HepG2 (cell line): Measurements from ENCODE around the gene SYCE1L. TPM values are rescaled to one million over a fixed set of nuclear protein-coding genes. Genes with fewer than 3 reads are reported as not detected.

Source experiments
- EHMT2 ChIP-seq: fragments of 200-600 bp; sonication (generic); IDR thresholded peaks from 2 replicates; pipeline ENCODE4 v1.7.0; 2017; ENCODE audit warnings: antibody characterized with exemption, low read depth, low read length, borderline replicate concordance
- EZH2 ChIP-seq: conservative IDR thresholded peaks from 2 replicates; pipeline ENCODE4 v1.6.1; 2012; ENCODE audit warnings: mild to moderate bottlenecking, low read depth, low read length, moderate library complexity
- HNRNPUL1 ChIP-seq: fragments of 200-400 bp; formaldehyde crosslinking; IDR thresholded peaks from 2 replicates; pipeline ENCODE4 v1.6.1; 2017; ENCODE audit warnings: low read depth, mild to moderate bottlenecking, low read length, moderate library complexity
- KDM6A ChIP-seq: IDR thresholded peaks from 2 replicates; pipeline ENCODE4 v1.6.1; 2016; ENCODE audit warnings: low read depth
- MAFG ChIP-seq: sonication (generic); formaldehyde crosslinking; IDR thresholded peaks from 2 replicates; pipeline ENCODE4 v1.5.1; 2020; ENCODE audit warnings: mild to moderate bottlenecking, missing genetic modification reagents
- MEIS1 ChIP-seq: sonication (generic); formaldehyde crosslinking; IDR thresholded peaks from 2 replicates; pipeline ENCODE4 v1.9.0; 2021; ENCODE audit warnings: mild to moderate bottlenecking, missing genetic modification reagents, moderate library complexity, borderline replicate concordance
- PRPF4 ChIP-seq: fragments of 200-400 bp; formaldehyde crosslinking; IDR thresholded peaks from 2 replicates; pipeline ENCODE4 v1.6.1; 2016; ENCODE audit warnings: low read length, low read depth; ENCODE audit not compliant: poor library complexity, severe bottlenecking
- RAD51 ChIP-seq: fragments of 450-650 bp; IDR thresholded peaks from 2 replicates; pipeline ENCODE4 v1.6.1; 2016; ENCODE audit warnings: borderline replicate concordance
- RBM39 ChIP-seq: fragments of 200-400 bp; formaldehyde crosslinking; IDR thresholded peaks from one replicate; pipeline ENCODE4 v1.6.1; 2018; ENCODE audit warnings: antibody characterized with exemption, mild to moderate bottlenecking, low read depth, low read length; ENCODE audit not compliant: poor library complexity, severe bottlenecking
- ZNF510 ChIP-seq: sonication (generic); formaldehyde crosslinking; IDR thresholded peaks from 2 replicates; pipeline ENCODE4 v1.4.0; 2020; ENCODE audit warnings: low read depth, mild to moderate bottlenecking, missing genetic modification reagents
- ZNF850 ChIP-seq: sonication (generic); formaldehyde crosslinking; conservative IDR thresholded peaks from 2 replicates; pipeline ENCODE4 v1.9.0; 2021; ENCODE audit warnings: mild to moderate bottlenecking, missing genetic modification reagents
- polyA plus RNA-seq, 8 experiments: library from polyadenylated mRNA; depleted of rRNA in 3 of 8; stranded (reverse) in 7 of 8; unstranded in 1 of 8; fragments of >200 nt; fragmentation: Illumina TruSeq in 4 of 8; extraction: Trizol in 4 of 8; gene quantifications; 2 replicates each; pipeline versions ENCODE4 v1.2.1 to v1.2.3, GENCODE V29; 2011 to 2016; ENCODE audit warnings: low read depth in 4 of 8, missing spikeins in 1 of 8, mixed read lengths in 1 of 8; ENCODE audit not compliant: insufficient read depth in 1 of 8
- total RNA-seq, 5 experiments: library from RNA; depleted of rRNA; stranded (reverse); fragments of >200 nt; fragmentation: Illumina TruSeq; extraction: Trizol; gene quantifications; 2 replicates each; pipeline ENCODE4 v1.2.3, GENCODE V29; 2016; ENCODE audit warnings: low read depth in 1 of 5
- TF ChIP-seq, protein P1 (sequence below): sonication (generic); formaldehyde crosslinking; IDR thresholded peaks from 2 replicates; pipeline ENCODE4 v1.8.0; 2022; ENCODE audit warnings: mild to moderate bottlenecking, missing genetic modification reagents; ENCODE audit not compliant: insufficient replicate concordance
- TF ChIP-seq, protein P2 (sequence below): sonication (generic); formaldehyde crosslinking; IDR thresholded peaks from 2 replicates; pipeline ENCODE4 v1.8.0; 2022; ENCODE audit warnings: missing genetic modification reagents, mild to moderate bottlenecking, moderate library complexity, borderline replicate concordance
- TF ChIP-seq, protein P3 (sequence below), 2 experiments: sonication (generic) in 1 of 2; formaldehyde crosslinking in 1 of 2; IDR thresholded peaks; 2 replicates each; pipeline versions ENCODE4 v1.4.0 to v1.6.1; 2016 to 2020; ENCODE audit warnings: borderline replicate concordance in 1 of 2, low read depth in 1 of 2, mild to moderate bottlenecking in 1 of 2, missing genetic modification reagents in 1 of 2
- TF ChIP-seq, protein P4 (sequence below): sonication (generic); formaldehyde crosslinking; IDR thresholded peaks from 2 replicates; pipeline ENCODE4 v1.4.0; 2020; ENCODE audit warnings: missing genetic modification reagents
- TF ChIP-seq, protein P5 (sequence below): sonication (generic); formaldehyde crosslinking; conservative IDR thresholded peaks from 2 replicates; pipeline ENCODE4 v1.8.0; 2022; ENCODE audit warnings: mild to moderate bottlenecking, moderate library complexity, missing genetic modification reagents

SYCE1L gene
- total and polyA plus RNA-seq, 2 of the 13 experiments (the other 11 are each of a cell fraction or from before 2014, with no cell fraction given) = 0.22 TPM; not detected in 1

DNA sequence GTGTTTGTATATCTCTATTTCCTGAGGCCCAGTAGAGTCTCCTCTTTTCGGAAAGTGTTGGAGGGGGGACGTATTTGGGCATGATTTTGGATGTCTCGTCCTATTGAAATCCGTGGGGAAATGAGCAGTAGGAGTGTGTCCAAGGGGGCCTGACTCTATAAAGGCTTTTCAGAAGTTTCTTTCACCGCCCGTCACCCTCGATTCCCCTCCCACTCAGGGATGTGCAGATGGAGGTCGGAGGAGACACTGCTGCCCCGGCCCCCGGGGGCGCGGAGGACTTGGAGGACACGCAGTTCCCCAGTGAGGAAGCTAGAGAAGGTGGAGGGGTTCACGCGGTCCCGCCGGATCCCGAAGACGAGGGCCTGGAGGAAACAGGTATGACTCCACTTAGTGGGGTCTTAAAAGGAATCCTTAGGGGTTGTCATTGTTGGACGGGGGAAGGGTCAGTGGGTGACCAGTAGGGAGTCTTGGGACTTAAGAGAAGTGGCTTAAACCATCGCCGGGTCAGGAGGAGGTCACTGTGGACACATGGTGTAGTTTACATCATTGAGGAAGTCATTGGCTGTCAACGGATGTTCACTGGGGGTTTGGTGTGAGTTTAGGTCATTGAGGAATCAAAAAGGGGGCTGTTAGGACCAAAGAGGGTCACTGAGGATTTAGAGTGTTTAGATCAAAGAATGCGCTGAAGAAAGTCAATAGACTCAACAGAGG lies 7.8 kb upstream of the SYCE1L start (continued):
- no peak for TF ChIP-seq ZNF510 (CRISPR knock-in tag)
- TF ChIP-seq, protein P1, sequence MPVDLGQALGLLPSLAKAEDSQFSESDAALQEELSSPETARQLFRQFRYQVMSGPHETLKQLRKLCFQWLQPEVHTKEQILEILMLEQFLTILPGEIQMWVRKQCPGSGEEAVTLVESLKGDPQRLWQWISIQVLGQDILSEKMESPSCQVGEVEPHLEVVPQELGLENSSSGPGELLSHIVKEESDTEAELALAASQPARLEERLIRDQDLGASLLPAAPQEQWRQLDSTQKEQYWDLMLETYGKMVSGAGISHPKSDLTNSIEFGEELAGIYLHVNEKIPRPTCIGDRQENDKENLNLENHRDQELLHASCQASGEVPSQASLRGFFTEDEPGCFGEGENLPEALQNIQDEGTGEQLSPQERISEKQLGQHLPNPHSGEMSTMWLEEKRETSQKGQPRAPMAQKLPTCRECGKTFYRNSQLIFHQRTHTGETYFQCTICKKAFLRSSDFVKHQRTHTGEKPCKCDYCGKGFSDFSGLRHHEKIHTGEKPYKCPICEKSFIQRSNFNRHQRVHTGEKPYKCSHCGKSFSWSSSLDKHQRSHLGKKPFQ = no peak
- TF ChIP-seq MEIS1 (CRISPR knock-in tag) = no peak
- TF ChIP-seq EHMT2 = peak; percentile 6; the same call in 1 of the 2 replicates
- no peak for TF ChIP-seq RAD51
- TF ChIP-seq EZH2 = no peak
- no peak for TF ChIP-seq RBM39
- no peak for TF ChIP-seq ZNF850
- TF ChIP-seq, protein P2, sequence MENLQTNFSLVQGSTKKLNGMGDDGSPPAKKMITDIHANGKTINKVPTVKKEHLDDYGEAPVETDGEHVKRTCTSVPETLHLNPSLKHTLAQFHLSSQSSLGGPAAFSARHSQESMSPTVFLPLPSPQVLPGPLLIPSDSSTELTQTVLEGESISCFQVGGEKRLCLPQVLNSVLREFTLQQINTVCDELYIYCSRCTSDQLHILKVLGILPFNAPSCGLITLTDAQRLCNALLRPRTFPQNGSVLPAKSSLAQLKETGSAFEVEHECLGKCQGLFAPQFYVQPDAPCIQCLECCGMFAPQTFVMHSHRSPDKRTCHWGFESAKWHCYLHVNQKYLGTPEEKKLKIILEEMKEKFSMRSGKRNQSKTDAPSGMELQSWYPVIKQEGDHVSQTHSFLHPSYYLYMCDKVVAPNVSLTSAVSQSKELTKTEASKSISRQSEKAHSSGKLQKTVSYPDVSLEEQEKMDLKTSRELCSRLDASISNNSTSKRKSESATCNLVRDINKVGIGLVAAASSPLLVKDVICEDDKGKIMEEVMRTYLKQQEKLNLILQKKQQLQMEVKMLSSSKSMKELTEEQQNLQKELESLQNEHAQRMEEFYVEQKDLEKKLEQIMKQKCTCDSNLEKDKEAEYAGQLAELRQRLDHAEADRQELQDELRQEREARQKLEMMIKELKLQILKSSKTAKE (CRISPR knock-in tag) = no peak
- TF ChIP-seq MAFG (CRISPR knock-in tag) = no peak
- no peak for TF ChIP-seq PRPF4
- TF ChIP-seq, protein P3, sequence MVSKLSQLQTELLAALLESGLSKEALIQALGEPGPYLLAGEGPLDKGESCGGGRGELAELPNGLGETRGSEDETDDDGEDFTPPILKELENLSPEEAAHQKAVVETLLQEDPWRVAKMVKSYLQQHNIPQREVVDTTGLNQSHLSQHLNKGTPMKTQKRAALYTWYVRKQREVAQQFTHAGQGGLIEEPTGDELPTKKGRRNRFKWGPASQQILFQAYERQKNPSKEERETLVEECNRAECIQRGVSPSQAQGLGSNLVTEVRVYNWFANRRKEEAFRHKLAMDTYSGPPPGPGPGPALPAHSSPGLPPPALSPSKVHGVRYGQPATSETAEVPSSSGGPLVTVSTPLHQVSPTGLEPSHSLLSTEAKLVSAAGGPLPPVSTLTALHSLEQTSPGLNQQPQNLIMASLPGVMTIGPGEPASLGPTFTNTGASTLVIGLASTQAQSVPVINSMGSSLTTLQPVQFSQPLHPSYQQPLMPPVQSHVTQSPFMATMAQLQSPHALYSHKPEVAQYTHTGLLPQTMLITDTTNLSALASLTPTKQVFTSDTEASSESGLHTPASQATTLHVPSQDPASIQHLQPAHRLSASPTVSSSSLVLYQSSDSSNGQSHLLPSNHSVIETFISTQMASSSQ (IDR thresholded peaks at IDR 0.05; ENCODE audit: low read depth) = no peak
- TF ChIP-seq, protein P3 (CRISPR knock-in tag; IDR thresholded peaks at IDR 0.05; ENCODE audit: borderline replicate concordance) = no peak
- TF ChIP-seq, protein P4, sequence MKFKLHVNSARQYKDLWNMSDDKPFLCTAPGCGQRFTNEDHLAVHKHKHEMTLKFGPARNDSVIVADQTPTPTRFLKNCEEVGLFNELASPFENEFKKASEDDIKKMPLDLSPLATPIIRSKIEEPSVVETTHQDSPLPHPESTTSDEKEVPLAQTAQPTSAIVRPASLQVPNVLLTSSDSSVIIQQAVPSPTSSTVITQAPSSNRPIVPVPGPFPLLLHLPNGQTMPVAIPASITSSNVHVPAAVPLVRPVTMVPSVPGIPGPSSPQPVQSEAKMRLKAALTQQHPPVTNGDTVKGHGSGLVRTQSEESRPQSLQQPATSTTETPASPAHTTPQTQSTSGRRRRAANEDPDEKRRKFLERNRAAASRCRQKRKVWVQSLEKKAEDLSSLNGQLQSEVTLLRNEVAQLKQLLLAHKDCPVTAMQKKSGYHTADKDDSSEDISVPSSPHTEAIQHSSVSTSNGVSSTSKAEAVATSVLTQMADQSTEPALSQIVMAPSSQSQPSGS (CRISPR knock-in tag) = no peak; the same call in 1 of the 2 replicates
- TF ChIP-seq, protein P5, sequence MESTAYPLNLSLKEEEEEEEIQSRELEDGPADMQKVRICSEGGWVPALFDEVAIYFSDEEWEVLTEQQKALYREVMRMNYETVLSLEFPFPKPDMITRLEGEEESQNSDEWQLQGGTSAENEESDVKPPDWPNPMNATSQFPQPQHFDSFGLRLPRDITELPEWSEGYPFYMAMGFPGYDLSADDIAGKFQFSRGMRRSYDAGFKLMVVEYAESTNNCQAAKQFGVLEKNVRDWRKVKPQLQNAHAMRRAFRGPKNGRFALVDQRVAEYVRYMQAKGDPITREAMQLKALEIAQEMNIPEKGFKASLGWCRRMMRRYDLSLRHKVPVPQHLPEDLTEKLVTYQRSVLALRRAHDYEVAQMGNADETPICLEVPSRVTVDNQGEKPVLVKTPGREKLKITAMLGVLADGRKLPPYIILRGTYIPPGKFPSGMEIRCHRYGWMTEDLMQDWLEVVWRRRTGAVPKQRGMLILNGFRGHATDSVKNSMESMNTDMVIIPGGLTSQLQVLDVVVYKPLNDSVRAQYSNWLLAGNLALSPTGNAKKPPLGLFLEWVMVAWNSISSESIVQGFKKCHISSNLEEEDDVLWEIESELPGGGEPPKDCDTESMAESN (CRISPR knock-in tag) = 0 out of 2 replicates have a peak, but pooled peaks have one; percentile 10
- TF ChIP-seq KDM6A = no peak
- no peak for TF ChIP-seq HNRNPUL1
